ENCODE data around the gene PROK1.
"Not testable (repeated sequence)": the region's sequence is repeated elsewhere in the genome, so short reads cannot be mapped to it uniquely, and the experiment has no call there.

DNA sequence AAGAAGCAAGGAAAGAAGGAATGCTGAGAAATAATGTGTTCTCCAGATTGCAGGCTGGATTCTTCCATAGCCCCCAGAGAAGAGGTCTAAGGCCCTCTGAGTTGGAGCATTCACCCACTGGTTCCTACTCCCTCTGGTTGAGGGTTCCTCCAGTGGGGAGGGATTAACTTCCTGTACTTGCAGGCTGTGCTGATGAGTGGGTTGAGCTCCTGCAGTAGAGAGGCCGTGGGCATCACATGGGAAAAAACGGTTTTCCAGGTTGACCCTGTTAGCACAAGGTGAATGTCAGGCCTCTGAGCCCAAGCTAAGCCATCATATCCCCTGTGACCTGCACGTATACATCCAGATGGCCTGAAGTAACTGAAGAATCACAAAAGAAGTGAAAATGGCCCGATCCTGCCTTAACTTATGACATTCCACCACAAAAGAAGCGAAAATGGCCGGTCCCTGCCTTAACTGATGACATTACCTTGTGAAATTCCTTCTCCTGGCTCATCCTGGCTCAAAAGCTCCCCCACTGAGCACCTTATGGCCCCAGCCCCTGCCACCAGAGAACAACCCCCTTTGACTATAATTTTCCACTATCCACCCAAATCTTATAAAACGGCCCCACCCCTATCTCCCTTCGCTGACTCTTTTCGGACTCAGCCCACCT is 13.2 kb upstream of the PROK1 start:
- TF ChIP-seq, protein P1, sequence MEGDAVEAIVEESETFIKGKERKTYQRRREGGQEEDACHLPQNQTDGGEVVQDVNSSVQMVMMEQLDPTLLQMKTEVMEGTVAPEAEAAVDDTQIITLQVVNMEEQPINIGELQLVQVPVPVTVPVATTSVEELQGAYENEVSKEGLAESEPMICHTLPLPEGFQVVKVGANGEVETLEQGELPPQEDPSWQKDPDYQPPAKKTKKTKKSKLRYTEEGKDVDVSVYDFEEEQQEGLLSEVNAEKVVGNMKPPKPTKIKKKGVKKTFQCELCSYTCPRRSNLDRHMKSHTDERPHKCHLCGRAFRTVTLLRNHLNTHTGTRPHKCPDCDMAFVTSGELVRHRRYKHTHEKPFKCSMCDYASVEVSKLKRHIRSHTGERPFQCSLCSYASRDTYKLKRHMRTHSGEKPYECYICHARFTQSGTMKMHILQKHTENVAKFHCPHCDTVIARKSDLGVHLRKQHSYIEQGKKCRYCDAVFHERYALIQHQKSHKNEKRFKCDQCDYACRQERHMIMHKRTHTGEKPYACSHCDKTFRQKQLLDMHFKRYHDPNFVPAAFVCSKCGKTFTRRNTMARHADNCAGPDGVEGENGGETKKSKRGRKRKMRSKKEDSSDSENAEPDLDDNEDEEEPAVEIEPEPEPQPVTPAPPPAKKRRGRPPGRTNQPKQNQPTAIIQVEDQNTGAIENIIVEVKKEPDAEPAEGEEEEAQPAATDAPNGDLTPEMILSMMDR (IDR thresholded peaks at IDR 0.05), result not testable (repeated sequence)
- not testable (repeated sequence) for TF ChIP-seq POLR2A, EP300, POLR2AphosphoS5 (IDR thresholded peaks at IDR 0.05)
